K562 (cell line): ENCODE measurements around the gene SLC38A10. TPM values are rescaled to one million over a fixed set of nuclear protein-coding genes. Genes with fewer than 3 reads are reported as not detected.
A peak's percentile ranks its signal among the peaks of the same experiment; 100 is the strongest.

Experiments used
- ARID1B ChIP-seq: fragments of 450-650 bp; IDR thresholded peaks from 2 replicates; pipeline ENCODE4 v1.6.1; 2016; ENCODE audit warnings: antibody characterized with exemption, mild to moderate bottlenecking, inconsistent platforms
- CBFA2T2 ChIP-seq: fragments of 450-650 bp; conservative IDR thresholded peaks from 2 replicates; pipeline ENCODE4 v1.6.1; 2017; ENCODE audit warnings: mild to moderate bottlenecking
- CEBPB ChIP-seq: fragments of 450-650 bp; IDR thresholded peaks from 2 replicates; pipeline ENCODE4 v1.6.1; 2016; ENCODE audit warnings: missing genetic modification characterization, missing compliant biosample characterization
- CHD2 ChIP-seq: IDR thresholded peaks from 2 replicates; pipeline ENCODE4 v1.6.1; 2011; ENCODE audit warnings: low read depth, low read length
- ETS2 ChIP-seq: IDR thresholded peaks from 2 replicates; pipeline ENCODE4 v1.6.1; 2016; ENCODE audit warnings: borderline replicate concordance, missing genetic modification characterization, mild to moderate bottlenecking, moderate library complexity, missing compliant biosample characterization; ENCODE audit not compliant: poor library complexity, severe bottlenecking
- HNRNPH1 ChIP-seq: fragments of 200-400 bp; formaldehyde crosslinking; optimal IDR thresholded peaks from 2 replicates; pipeline ENCODE3; 2017; ENCODE audit warnings: low read depth, mild to moderate bottlenecking, low read length, moderate library complexity
- KDM4B ChIP-seq, 2 experiments: fragments of 450-650 bp in 1 of 2; sonication (generic) in 1 of 2; IDR thresholded peaks; 2 replicates each; pipeline ENCODE4 v1.6.1; 2016 to 2017; ENCODE audit warnings: borderline replicate concordance in 2 of 2, antibody characterized with exemption in 1 of 2, low read depth in 1 of 2, mild to moderate bottlenecking in 1 of 2
- MYC ChIP-seq, 2 experiments: fragments of 250-450 bp in 1 of 2; sonication (Bioruptor Pico) in 1 of 2; IDR thresholded peaks; 2 replicates each; pipeline versions ENCODE4 v1.5.1 to v1.6.1; 2012 to 2021; ENCODE audit warnings: low read depth in 2 of 2, borderline replicate concordance in 1 of 2, improper control_type of control experiment in 1 of 2, low read length in 1 of 2, mild to moderate bottlenecking in 1 of 2, moderate library complexity in 1 of 2
- NR3C1 ChIP-seq: sonication (generic); formaldehyde crosslinking; IDR thresholded peaks from 2 replicates; pipeline ENCODE4 v1.8.1; 2022; ENCODE audit warnings: missing genetic modification reagents
- NR4A1 ChIP-seq, 2 experiments: fragments of 250-450 bp in 1 of 2; fragments of 450-650 bp in 1 of 2; sonication (Bioruptor Pico) in 1 of 2; IDR thresholded peaks; 2 replicates each; pipeline versions ENCODE4 v1.4.0 to v1.6.1; 2016 to 2020; ENCODE audit warnings: mild to moderate bottlenecking in 2 of 2, missing compliant biosample characterization in 1 of 2, missing genetic modification characterization in 1 of 2, moderate library complexity in 1 of 2
- POU5F1 ChIP-seq: fragments of 150-350 bp; IDR thresholded peaks from 2 replicates; pipeline ENCODE4 v1.6.1; 2014; ENCODE audit warnings: borderline replicate concordance, low read length, low read depth, mild to moderate bottlenecking; ENCODE audit not compliant: partially characterized antibody
- RCOR1 ChIP-seq, 2 experiments: IDR thresholded peaks; 2 replicates each; pipeline ENCODE4 v1.6.1; 2012; ENCODE audit warnings: low read depth in 2 of 2, low read length in 2 of 2, borderline replicate concordance in 1 of 2, improper control_type of control experiment in 1 of 2
- SREBF1 ChIP-seq: fragments of 150-350 bp; IDR thresholded peaks from 2 replicates; pipeline ENCODE4 v1.6.1; 2014; ENCODE audit warnings: antibody characterized with exemption, low read depth, low read length, borderline replicate concordance
- SRF ChIP-seq, 2 experiments: fragments of 250-450, 450-650 bp in 1 of 2; sonication (Bioruptor Pico) in 1 of 2; sonication (generic) in 1 of 2; formaldehyde crosslinking; IDR thresholded peaks; 2 replicates each; pipeline versions ENCODE4 v1.5.0 to v1.5.1; 2020 to 2022; ENCODE audit warnings: mild to moderate bottlenecking in 1 of 2, missing genetic modification reagents in 1 of 2
- TBL1XR1 ChIP-seq, 2 experiments: IDR thresholded peaks; 2 replicates each; pipeline ENCODE4 v1.6.1; 2012; ENCODE audit warnings: improper control_type of control experiment in 2 of 2, low read length in 2 of 2, mild to moderate bottlenecking in 1 of 2
- TBP ChIP-seq: optimal IDR thresholded peaks from 2 replicates; pipeline ENCODE3; 2011; ENCODE audit warnings: low read depth, low read length, improper control_type of control experiment
- ZBTB34 ChIP-seq: fragments of 250-450 bp; sonication (Bioruptor Pico); IDR thresholded peaks from 2 replicates; pipeline ENCODE4 v1.8.0; 2021; ENCODE audit warnings: mild to moderate bottlenecking, moderate library complexity
- ZBTB9 ChIP-seq: fragments of 450-650 bp; formaldehyde crosslinking; IDR thresholded peaks from 2 replicates; pipeline ENCODE4 v1.4.0; 2020; ENCODE audit warnings: mild to moderate bottlenecking, moderate library complexity
- ZNF174 ChIP-seq: fragments of 250-450 bp; sonication (Bioruptor Pico); IDR thresholded peaks from 2 replicates; pipeline ENCODE4 v1.4.0; 2020; ENCODE audit warnings: mild to moderate bottlenecking
- ZNF280B ChIP-seq: fragments of 250-450 bp; sonication (Bioruptor Pico); IDR thresholded peaks from 2 replicates; pipeline ENCODE4 v1.5.1; 2021; ENCODE audit warnings: mild to moderate bottlenecking
- ZNF644 ChIP-seq: fragments of 200-800 bp; sonication (Bioruptor generic); IDR thresholded peaks from 2 replicates; pipeline ENCODE4 v1.6.1; 2016; ENCODE audit warnings: low read depth, missing genetic modification characterization, missing compliant biosample characterization
- ZSCAN29 ChIP-seq: fragments of 450-650 bp; IDR thresholded peaks from 2 replicates; pipeline ENCODE4 v1.6.1; 2017
- polyA plus RNA-seq, 8 experiments: library from polyadenylated mRNA; depleted of rRNA in 4 of 8; stranded (reverse) in 5 of 8; unstranded in 3 of 8; fragments of >200 nt; fragmentation: Nextera tagmentation in 2 of 8; fragmentation: Illumina TruSeq in 1 of 8; extraction: Ambion mirVana in 2 of 8; extraction: Trizol in 1 of 8; gene quantifications; 2 replicates each; pipeline versions ENCODE4 v1.2.1 to v1.2.3, GENCODE V29; 2011 to 2014; ENCODE audit warnings: inconsistent platforms in 1 of 8, missing spikeins in 1 of 8
- total RNA-seq, 7 experiments: library from RNA; depleted of rRNA in 6 of 7; stranded (reverse); fragments of >200 nt in 6 of 7; fragmentation: Illumina TruSeq in 2 of 7; extraction: Trizol in 2 of 7; gene quantifications; 2 replicates each; pipeline versions ENCODE4 v1.2.1 to v1.2.3, GENCODE V29; 2011 to 2021; ENCODE audit warnings: low replicate concordance in 1 of 7

Gene SLC38A10
- total and polyA plus RNA-seq, 9 of the 15 experiments (the other 6 are each of a cell fraction or from before 2014, with no cell fraction given), result 0.45 to 54.2 (median 13.8) TPM

GRCh38 chr17:81222906-81223761 lies 72.0 kb downstream of the SLC38A10 start, which contains the start of gene CEP131 (continued):
- TF ChIP-seq ARID1B, result no peak; the same call in 1 of the 2 replicates
- TF ChIP-seq RCOR1 (IDR thresholded peaks at IDR 0.05; ENCODE audit: borderline replicate concordance in 1 of 2, low read depth in 2 of 2, low read length in 2 of 2), result no peak
- no peak for TF ChIP-seq ZSCAN29
- no peak for TF ChIP-seq ETS2 (tag)
- TF ChIP-seq CHD2, result peak; percentile 88
- TF ChIP-seq HNRNPH1, result no peak
- TF ChIP-seq KDM4B (IDR thresholded peaks at IDR 0.05; ENCODE audit: borderline replicate concordance in 2 of 2, low read depth in 1 of 2), result no peak
- TF ChIP-seq ZBTB34 (CRISPR knock-in tag), result no peak
- no peak for TF ChIP-seq ZNF644 (tag)
- TF ChIP-seq CBFA2T2, result no peak
- 0 out of 2 replicates have a peak, but pooled peaks have one; percentile 45 for TF ChIP-seq ZBTB9 (CRISPR knock-in tag)
- peak; percentile 93 for TF ChIP-seq MYC (IDR thresholded peaks at IDR 0.05; ENCODE audit: low read depth, low read length)
- TF ChIP-seq MYC (CRISPR knock-in tag; IDR thresholded peaks at IDR 0.05; ENCODE audit: borderline replicate concordance, low read depth), result no peak
- no peak for TF ChIP-seq ZNF174
- TF ChIP-seq SREBF1, result no peak
- TF ChIP-seq SRF (CRISPR knock-in tag; IDR thresholded peaks at IDR 0.05), result peak in 1 of 2 experiments; percentile 61; a peak in 1 of 4 replicates
- 0 out of 2 replicates have a peak, but pooled peaks have one; percentile 45 for TF ChIP-seq NR4A1 (CRISPR knock-in tag; IDR thresholded peaks at IDR 0.05)
- peak; percentile 49; the same call in 1 of the 2 replicates for TF ChIP-seq NR4A1 (tag; IDR thresholded peaks at IDR 0.05)
- no peak for TF ChIP-seq POU5F1
- TF ChIP-seq TBL1XR1 (IDR thresholded peaks at IDR 0.05; ENCODE audit: low read length in 2 of 2), result no peak
- no peak for TF ChIP-seq ZNF280B (CRISPR knock-in tag)
- TF ChIP-seq CEBPB (tag), result no peak
- TF ChIP-seq NR3C1 (CRISPR knock-in tag), result no peak
- TF ChIP-seq TBP, result peak; percentile 70
